NCI-H526 treated with DMSO at 0.1 percent for 48 hours (cell line): ENCODE data around the gene TANGO2.
A peak's percentile ranks its signal among the peaks of the same experiment; 100 is the strongest.

Source experiments
- DNase-seq: peaks from one replicate; lab custom pipeline; 2025; lab: John Stamatoyannopoulos, UW

The TANGO2 gene

GRCh38 chr22:20020533-20021195 is at the start of gene TANGO2:
TANGO2 (plus strand) TSS chr22:20021110; CDS start chr22:20036799, 15,689 bp downstream.
- peak; percentile 63 for DNase-seq

GRCh38 chr22:19971276-19972124 is 49.4 kb upstream of the TANGO2 start:
- DNase-seq: no peak

GRCh38 chr22:19972251-19972650 is 48.7 kb upstream of the TANGO2 start:
- DNase-seq: no peak

- DNase-seq: no peak
These were observed 48.0 kb upstream of the TANGO2 start for GRCh38 chr22:19972652-19973550.

GRCh38 chr22:19973551-19974267 is 47.2 kb upstream of the TANGO2 start:
- DNase-seq: no peak

- DNase-seq: peak; percentile 52
These were observed 46.5 kb upstream of the TANGO2 start for GRCh38 chr22:19974268-19974861.

GRCh38 chr22:19974935-19975706 is 45.8 kb upstream of the TANGO2 start:
- no peak for DNase-seq

GRCh38 chr22:19975707-19976035 is 45.2 kb upstream of the TANGO2 start:
- no peak for DNase-seq

- DNase-seq: no peak
These were observed 44.2 kb upstream of the TANGO2 start for GRCh38 chr22:19976671-19977070.

- no peak for DNase-seq
These were observed 43.3 kb upstream of the TANGO2 start for GRCh38 chr22:19977296-19978243.

GRCh38 chr22:19978748-19979147 is 42.2 kb upstream of the TANGO2 start:
- no peak for DNase-seq

- DNase-seq: no peak
These were observed 41.0 kb upstream of the TANGO2 start for GRCh38 chr22:19979712-19980493.

- DNase-seq: no peak
These were observed 40.1 kb upstream of the TANGO2 start for GRCh38 chr22:19980766-19981165.

GRCh38 chr22:19981171-19981960 is 39.5 kb upstream of the TANGO2 start:
- DNase-seq: no peak

- no peak for DNase-seq
These were observed 38.7 kb upstream of the TANGO2 start for GRCh38 chr22:19981961-19982920.

GRCh38 chr22:19982991-19983578 is 37.8 kb upstream of the TANGO2 start:
- DNase-seq: no peak
